Measurements from ENCODE around the gene RRP8.

- no peak for TF ChIP-seq USF1 (IDR thresholded peaks at IDR 0.05)
- no peak for TF ChIP-seq EP300 (IDR thresholded peaks at IDR 0.05; ENCODE audit: borderline replicate concordance)
- no peak for TF ChIP-seq TAF1 (IDR thresholded peaks at IDR 0.05; ENCODE audit: low read depth)
- no peak for TF ChIP-seq RAD21 (IDR thresholded peaks at IDR 0.05; ENCODE audit: low read depth)
These were observed 6.1 kb upstream of the RRP8 start for GRCh38 chr11:6609502-6610015.

All from Ishikawa (cell line).